ENCODE measurements around the gene ZNF473.

The ZNF473 gene

DNA sequence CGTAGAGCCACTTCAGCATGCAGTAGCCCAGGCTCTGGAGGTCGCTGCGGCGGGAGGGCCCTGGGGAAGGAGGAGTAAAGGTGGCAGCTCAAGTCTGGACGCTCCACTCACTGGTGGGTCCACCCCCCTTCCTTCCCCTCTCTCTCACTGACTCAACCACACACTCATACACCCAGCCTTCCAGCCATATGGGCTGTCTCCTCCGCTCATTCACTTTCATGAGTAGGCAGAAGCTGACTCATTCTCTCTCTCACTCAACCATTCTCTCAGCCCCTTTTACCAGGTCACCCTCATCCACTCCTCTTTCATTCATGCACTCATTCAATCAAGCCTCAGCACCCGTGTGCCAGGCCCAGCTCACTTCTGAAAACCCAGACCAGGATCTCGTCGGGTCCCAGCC is 37.4 kb upstream of the ZNF473 start:
- TF ChIP-seq, protein P1, sequence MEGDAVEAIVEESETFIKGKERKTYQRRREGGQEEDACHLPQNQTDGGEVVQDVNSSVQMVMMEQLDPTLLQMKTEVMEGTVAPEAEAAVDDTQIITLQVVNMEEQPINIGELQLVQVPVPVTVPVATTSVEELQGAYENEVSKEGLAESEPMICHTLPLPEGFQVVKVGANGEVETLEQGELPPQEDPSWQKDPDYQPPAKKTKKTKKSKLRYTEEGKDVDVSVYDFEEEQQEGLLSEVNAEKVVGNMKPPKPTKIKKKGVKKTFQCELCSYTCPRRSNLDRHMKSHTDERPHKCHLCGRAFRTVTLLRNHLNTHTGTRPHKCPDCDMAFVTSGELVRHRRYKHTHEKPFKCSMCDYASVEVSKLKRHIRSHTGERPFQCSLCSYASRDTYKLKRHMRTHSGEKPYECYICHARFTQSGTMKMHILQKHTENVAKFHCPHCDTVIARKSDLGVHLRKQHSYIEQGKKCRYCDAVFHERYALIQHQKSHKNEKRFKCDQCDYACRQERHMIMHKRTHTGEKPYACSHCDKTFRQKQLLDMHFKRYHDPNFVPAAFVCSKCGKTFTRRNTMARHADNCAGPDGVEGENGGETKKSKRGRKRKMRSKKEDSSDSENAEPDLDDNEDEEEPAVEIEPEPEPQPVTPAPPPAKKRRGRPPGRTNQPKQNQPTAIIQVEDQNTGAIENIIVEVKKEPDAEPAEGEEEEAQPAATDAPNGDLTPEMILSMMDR (IDR thresholded peaks at IDR 0.05; ENCODE audit: borderline replicate concordance, control extremely low read depth, extremely low read depth, insufficient read depth, missing control alignments), result no peak
- in situ Hi-C loops (cut with MboI; ENCODE audit: low sequenced_read_pairs, unreplicated experiment), result no loop called here
- no peak for DNase-seq (ENCODE audit: low spot score)

DNA sequence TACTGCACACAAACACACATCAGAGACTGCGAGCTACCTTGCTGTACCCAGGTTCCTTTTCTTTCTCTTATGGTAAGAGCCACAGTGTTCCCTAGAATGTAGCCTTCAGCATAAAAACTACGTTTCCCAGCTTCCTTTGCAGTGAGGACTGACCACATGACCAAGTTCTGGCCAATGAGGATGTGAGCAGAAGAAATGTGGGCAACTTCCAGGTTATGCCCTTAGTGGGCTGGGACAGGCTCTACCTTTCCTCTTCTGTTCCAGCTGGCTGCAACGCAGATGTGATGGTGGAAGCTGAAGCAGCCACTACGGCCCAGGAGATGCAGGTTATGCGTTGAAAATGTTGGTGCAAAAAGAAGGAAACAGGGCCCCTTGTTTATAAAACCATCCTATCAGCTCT is 28.1 kb upstream of the ZNF473 start:
- TF ChIP-seq, protein P1 (IDR thresholded peaks at IDR 0.05; ENCODE audit: borderline replicate concordance, control extremely low read depth, extremely low read depth, insufficient read depth, missing control alignments), result no peak
- peak; percentile 64 for DNase-seq (ENCODE audit: low spot score)
- in situ Hi-C loops (cut with MboI; ENCODE audit: low sequenced_read_pairs, unreplicated experiment), result no loop called here

DNA sequence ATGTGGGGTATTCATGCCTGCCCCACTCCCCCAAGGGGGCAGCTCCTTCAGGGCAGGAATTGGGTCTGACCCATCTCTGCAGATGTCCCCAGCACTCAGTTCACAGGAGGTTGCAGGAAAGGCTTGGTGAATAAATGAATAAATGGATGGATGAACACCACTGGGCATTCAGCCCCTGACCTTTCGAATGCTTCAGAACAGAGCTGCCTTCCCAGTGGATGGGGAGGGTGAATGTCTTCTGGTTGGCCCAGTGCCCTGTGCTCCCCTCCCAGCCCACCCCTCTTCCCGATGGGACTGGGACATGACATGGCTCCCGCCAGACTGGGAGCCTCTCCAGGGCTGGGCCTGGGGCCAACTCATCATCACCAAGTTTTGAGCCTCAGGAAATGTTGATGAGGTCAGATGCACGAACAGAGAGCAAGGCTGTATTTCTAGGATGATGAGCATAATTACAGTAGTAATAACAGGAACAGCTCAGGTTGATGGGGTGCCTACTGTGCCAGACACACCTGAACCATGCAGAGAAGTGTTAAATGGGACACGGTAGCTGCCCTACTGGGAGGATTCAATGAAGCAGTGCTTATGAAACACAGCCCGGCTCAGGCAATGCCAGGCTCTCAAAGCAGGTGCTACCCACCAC is 26.3 kb upstream of the ZNF473 start:
- in situ Hi-C loops (cut with MboI; ENCODE audit: low sequenced_read_pairs, unreplicated experiment), result no loop called here
- TF ChIP-seq, protein P1 (IDR thresholded peaks at IDR 0.05; ENCODE audit: borderline replicate concordance, control extremely low read depth, extremely low read depth, insufficient read depth, missing control alignments), result no peak

DNA sequence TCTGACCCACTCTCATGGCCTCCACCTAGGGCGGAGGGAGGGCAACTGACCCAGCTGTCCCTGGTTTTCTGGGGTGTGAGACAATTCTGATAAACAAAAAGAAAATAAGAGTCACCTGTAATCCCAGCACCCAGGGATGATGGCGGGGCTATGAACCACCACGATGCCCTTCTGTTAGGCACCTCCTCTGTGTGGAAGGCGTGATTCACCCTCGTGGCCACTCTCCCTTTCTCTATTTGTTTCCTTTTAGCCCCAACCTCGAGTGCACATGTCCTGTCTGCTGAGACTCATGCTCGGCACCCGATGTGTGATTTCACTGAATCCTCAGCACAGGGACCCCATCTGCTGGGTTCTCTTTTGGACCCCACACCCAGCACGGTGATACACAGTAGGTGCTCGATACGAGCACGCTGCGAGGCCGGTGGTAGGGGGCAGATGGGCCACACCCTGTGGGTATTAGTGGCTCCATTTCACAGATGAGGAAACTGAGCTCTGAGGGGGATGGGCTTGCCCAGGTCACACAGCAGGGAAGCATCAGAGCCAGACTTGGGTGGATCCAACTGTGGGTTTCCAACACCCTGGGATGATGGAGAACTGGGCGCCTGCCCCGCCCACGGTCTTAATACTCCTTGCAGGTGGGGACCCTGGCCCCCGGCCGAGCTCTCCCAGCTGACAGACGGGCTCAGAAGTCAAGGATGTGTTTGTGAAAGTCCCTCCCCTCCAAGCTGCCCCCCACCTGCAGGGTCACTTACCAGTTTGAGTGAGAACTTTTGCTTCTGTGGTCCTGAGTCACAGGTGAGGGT is 25.6 kb upstream of the ZNF473 start:
- no peak for DNase-seq (ENCODE audit: low spot score)
- TF ChIP-seq, protein P1 (IDR thresholded peaks at IDR 0.05; ENCODE audit: borderline replicate concordance, control extremely low read depth, extremely low read depth, insufficient read depth, missing control alignments), result no peak

More for the DNA sequence above, 26.3 kb upstream of the ZNF473 start:
- no peak for DNase-seq (ENCODE audit: low spot score)

DNA sequence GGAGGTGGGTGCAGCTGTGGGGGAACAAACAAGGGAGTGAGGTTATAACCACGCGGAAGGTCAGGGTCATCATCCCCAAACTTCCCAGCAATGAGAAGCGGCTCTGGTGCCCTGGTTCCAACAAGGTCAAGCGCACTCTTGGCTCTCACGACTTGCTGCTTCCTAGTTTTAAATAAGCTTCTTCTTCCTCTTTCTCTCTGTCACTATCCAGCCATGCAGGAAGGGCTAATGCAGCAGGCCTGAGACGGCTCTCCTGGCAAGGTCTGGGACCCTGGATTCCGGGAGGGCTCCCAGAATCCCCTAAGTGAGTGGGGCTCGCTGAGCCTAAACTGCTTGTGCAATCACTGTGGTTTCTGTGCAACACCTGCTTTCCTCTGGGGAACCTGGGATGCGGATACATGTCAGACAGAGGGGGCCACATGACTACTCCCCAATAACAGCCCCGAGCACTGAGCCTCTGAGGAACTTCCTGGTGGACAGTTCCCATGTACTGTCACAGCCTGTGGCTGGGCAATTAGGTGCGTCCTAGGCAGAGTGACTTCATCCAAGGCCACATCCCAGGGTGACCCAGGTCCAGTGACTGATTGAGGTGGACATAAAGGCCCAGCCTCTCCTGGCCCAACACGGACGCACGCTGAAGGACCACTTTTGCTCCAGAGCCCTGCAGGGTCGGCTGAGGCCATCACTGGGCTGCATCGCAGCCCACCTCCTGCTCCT is 24.8 kb upstream of the ZNF473 start:
- in situ Hi-C loops (cut with MboI; ENCODE audit: low sequenced_read_pairs, unreplicated experiment), result no loop called here
- DNase-seq (ENCODE audit: low spot score), result no peak
- TF ChIP-seq, protein P1 (IDR thresholded peaks at IDR 0.05; ENCODE audit: borderline replicate concordance, control extremely low read depth, extremely low read depth, insufficient read depth, missing control alignments), result no peak

More for the DNA sequence above, 25.6 kb upstream of the ZNF473 start:
- in situ Hi-C loops (cut with MboI; ENCODE audit: low sequenced_read_pairs, unreplicated experiment), result no loop called here

DNA sequence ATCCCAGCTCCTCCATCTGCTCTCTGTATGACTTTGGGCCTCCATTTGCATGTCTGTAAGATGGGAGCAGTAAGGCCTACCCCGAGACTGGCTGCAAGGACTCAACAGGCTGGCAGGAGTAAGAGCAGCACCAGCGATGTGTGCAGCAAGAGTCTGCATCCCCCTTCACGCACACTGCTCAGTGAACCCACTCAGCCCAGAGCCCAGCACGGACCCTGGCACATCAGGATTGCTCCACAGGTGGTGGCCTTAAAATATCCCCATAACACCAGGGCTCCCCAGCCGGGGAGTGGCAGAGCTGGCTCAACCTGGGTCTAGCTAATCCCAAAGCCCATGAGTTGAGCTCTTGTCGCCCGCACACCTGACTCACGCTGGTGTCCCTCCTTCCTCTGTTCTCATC is 24.0 kb upstream of the ZNF473 start:
- in situ Hi-C loops (cut with MboI; ENCODE audit: low sequenced_read_pairs, unreplicated experiment), result no loop called here
- no peak for DNase-seq (ENCODE audit: low spot score)
- TF ChIP-seq, protein P1 (IDR thresholded peaks at IDR 0.05; ENCODE audit: borderline replicate concordance, control extremely low read depth, extremely low read depth, insufficient read depth, missing control alignments), result no peak

All from GM13976 (cell line).